Upper lobe of left lung (tissue), 6 donors: ENCODE measurements around the gene MAGI2. TPM values are rescaled to one million over a fixed set of nuclear protein-coding genes. Genes with fewer than 3 reads are reported as not detected.
A peak's percentile ranks its signal among the peaks of the same experiment; 100 is the strongest.
"Not testable (repeated sequence)": the region's sequence is repeated elsewhere in the genome, so short reads cannot be mapped to it uniquely, and the experiment has no call there.

Experiments used
- ATAC-seq, 2 donors: fragments of 200-7000 bp; cut with Tn5 transposase; one replicate each; pipeline ENCODE4 v1.9.1; 2022; ENCODE audit warnings: mild to moderate bottlenecking in 2 of 2, moderate library complexity in 2 of 2; ENCODE audit not compliant: low FRiP score in 2 of 2
- DNase-seq, 2 donors: peaks; one replicate each; pipeline ENCODE4 v3.0.0-alpha.2; 2019 to 2020
- H3K27ac ChIP-seq, 4 donors: fragments of 200-600 bp; sonication (generic); one replicate each; pipeline ENCODE4 v1.5.1; 2016 to 2019
- H3K27me3 ChIP-seq, 4 donors: fragments of 200-600 bp; sonication (generic); one replicate each; pipeline ENCODE4 v1.5.1; 2017 to 2019
- H3K36me3 ChIP-seq, 4 donors: fragments of 200-600 bp; sonication (generic); one replicate each; pipeline ENCODE4 v1.5.1; 2016 to 2019
- H3K4me1 ChIP-seq, 4 donors: fragments of 200-600 bp; sonication (generic); one replicate each; pipeline ENCODE4 v1.5.1; 2018 to 2019
- H3K4me3 ChIP-seq, 4 donors: fragments of 200-600 bp; sonication (generic); one replicate each; pipeline ENCODE4 v1.5.1; 2017 to 2019; ENCODE audit warnings: mild to moderate bottlenecking in 2 of 4, moderate library complexity in 1 of 4
- H3K9me3 ChIP-seq, 4 donors: fragments of 200-600 bp; sonication (generic); one replicate each; pipeline ENCODE4 v1.5.1; 2018 to 2019
- EP300 ChIP-seq, 4 donors: sonication (generic); formaldehyde crosslinking; IDR thresholded peaks; one replicate each; pipeline ENCODE4 v1.5.1; 2017; ENCODE audit warnings: antibody characterized with exemption in 4 of 4, control low read depth in 2 of 4
- POLR2A ChIP-seq, 4 donors: fragments of 450-650 bp; IDR thresholded peaks; one replicate each; pipeline ENCODE4 v1.5.1; 2016 to 2017; ENCODE audit warnings: antibody characterized with exemption in 4 of 4, mild to moderate bottlenecking in 2 of 4
- POLR2AphosphoS5 ChIP-seq, 2 donors: sonication (generic); formaldehyde crosslinking; IDR thresholded peaks; one replicate each; pipeline ENCODE4 v1.5.1; 2017; ENCODE audit warnings: antibody characterized with exemption in 2 of 2
- WGBS, 2 donors: methylation state at CpG; one replicate each; pipeline ENCODE4 v1.1.5; 2017 to 2018; 5-methylcytosine and 5-hydroxymethylcytosine counted together
- total RNA-seq, 6 donors: library from RNA; depleted of rRNA in 4 of 6; stranded (reverse); fragments of >200 nt in 4 of 6; gene quantifications; one replicate each; pipeline versions ENCODE4 v1.1.0 to v1.2.1, GENCODE V29; 2016 to 2021
- TF ChIP-seq, protein P1 (sequence below), 6 experiments: fragments of 450-650 bp in 4 of 6; fragments of 200-600 bp in 2 of 6; sonication (generic) in 2 of 6; IDR thresholded peaks; one replicate each; pipeline ENCODE4 v1.5.1; 2016 to 2019; ENCODE audit warnings: antibody characterized with exemption in 6 of 6
- donor health status: DM: no; HTN: no; CAD: no; lungs with moderate emphysema.
- donor health status: DM: no; HTN: yes; CAD: no; lungs with severe emphysema.

Gene MAGI2
- total RNA-seq, 6 donors from 2014 or later, result 7.9 to 84.9 (median 11.8) TPM

DNA sequence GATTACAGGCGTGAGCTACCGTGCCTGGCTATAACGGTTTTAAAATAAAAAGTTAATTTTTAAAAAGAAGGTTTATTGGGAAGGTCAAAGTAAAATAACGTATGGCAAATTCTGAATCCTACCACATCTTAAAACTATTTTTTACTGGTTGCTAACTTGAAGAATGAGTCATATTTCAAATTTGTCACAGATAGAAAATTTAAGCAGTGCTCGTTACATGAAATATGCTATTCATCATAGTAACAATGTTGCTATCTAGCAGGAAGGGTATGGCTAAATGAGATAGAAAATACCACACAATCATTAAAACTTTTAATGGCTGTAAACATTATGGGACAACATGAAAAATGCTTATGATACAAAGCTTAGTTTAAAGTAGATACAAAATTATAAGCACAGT lies 1154.4 kb downstream of the MAGI2 start:
- 89 to 93% methylated on average over 5 of the region's 5 CpGs for WGBS, 2 donors
- Histone ChIP-seq H3K9me3 (no peaks in the 10 kb centered on the region), H3K27me3 (no peaks in the 10 kb centered on the region), H3K27ac (no peak overlapping the region), H3K4me3 (no peak overlapping the region), H3K36me3 (no peaks in the 10 kb centered on the region), H3K4me1 (no peaks in the 10 kb centered on the region)
- DNase-seq, result no peak
- no peak for TF ChIP-seq POLR2AphosphoS5 (IDR thresholded peaks at IDR 0.05)
- TF ChIP-seq, protein P1, sequence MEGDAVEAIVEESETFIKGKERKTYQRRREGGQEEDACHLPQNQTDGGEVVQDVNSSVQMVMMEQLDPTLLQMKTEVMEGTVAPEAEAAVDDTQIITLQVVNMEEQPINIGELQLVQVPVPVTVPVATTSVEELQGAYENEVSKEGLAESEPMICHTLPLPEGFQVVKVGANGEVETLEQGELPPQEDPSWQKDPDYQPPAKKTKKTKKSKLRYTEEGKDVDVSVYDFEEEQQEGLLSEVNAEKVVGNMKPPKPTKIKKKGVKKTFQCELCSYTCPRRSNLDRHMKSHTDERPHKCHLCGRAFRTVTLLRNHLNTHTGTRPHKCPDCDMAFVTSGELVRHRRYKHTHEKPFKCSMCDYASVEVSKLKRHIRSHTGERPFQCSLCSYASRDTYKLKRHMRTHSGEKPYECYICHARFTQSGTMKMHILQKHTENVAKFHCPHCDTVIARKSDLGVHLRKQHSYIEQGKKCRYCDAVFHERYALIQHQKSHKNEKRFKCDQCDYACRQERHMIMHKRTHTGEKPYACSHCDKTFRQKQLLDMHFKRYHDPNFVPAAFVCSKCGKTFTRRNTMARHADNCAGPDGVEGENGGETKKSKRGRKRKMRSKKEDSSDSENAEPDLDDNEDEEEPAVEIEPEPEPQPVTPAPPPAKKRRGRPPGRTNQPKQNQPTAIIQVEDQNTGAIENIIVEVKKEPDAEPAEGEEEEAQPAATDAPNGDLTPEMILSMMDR (IDR thresholded peaks at IDR 0.05), result no peak
- no peak for TF ChIP-seq POLR2A (IDR thresholded peaks at IDR 0.05)
- no peak for TF ChIP-seq EP300 (IDR thresholded peaks at IDR 0.05)
- no peak for ATAC-seq

DNA sequence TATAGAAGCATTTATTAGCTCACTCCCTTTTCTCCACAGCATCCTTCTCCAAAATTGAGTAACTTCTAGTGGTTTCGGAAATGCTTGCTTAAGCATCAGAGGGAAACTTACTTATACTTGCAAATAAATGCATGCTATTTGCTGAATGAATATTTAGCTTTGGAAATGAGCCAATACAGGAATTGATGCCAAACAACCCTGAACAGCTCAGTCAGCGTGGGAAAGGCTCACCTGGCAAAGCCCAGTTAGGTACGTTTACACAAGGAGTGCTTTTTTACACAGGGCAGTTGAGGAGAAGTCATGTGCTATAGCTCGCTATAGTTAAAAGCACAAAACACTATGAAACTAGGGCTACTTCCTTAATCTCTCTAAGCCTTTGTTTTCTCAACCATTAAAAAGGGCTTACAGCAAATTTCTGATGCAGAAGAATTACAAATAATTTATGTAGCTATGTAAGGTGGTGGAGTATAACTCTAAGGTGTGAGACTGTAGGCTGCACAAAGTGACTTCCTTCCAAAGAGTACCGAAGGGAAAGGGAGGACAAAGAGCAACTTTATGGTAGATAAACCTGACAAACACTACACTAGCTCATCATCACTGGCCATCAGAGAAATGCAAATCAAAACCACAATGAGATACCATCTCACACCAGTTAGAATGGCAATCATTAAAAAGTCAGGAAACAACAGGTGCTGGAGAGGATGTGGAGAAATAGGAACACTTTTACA lies 1156.7 kb downstream of the MAGI2 start:
- Histone ChIP-seq H3K4me3 (no peak overlapping the region), H3K27ac (no peak overlapping the region), H3K27me3 (no peaks in the 10 kb centered on the region), H3K9me3 (no peaks in the 10 kb centered on the region), H3K36me3 (no peaks in the 10 kb centered on the region), H3K4me1 (no peaks in the 10 kb centered on the region)
- DNase-seq (peak in 1 of 2 donors; percentile 24), ATAC-seq (peak in 1 of 2 donors; percentile 40)
- TF ChIP-seq POLR2AphosphoS5 (IDR thresholded peaks at IDR 0.05), result no peak
- TF ChIP-seq POLR2A (IDR thresholded peaks at IDR 0.05), result no peak
- TF ChIP-seq, protein P1 (IDR thresholded peaks at IDR 0.05), result no peak
- no peak for TF ChIP-seq EP300 (IDR thresholded peaks at IDR 0.05)
- 58 to 80% methylated on average over 5 of the region's 5 CpGs for WGBS, 2 donors

DNA sequence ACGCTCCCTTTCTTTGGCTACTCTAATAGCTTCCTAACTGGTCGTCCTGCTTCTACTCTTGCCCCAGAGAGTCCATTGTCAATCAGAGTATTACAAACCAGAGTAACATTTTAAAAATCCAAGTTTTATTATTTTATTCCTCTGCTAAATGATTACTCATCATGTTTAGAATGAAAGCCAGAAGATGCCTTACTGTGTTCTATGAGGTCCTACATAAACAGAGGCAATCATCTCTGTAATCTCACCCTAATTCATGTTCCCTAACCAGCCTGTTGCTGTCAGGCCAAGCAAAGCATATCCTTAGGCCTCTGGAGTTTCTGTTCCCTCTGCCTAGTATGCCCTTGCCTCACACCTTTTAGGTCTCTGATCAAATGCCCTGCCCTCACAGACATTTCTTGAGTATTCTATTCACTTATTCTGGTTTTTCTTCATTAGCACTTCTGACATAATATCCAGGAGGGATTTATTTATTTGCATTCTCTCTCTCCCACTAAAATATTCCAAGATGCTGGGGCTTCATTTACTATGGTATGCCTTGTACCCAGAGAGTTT lies 1157.3 kb downstream of the MAGI2 start:
- H3K27me3 ChIP-seq, result no peaks in the 10 kb centered on the region
- H3K27ac ChIP-seq, result no peak overlapping the region
- no peak overlapping the region for H3K4me3 ChIP-seq
- DNase-seq (no peak), ATAC-seq (no peak)
- no peaks in the 10 kb centered on the region for H3K9me3 ChIP-seq
- no peaks in the 10 kb centered on the region for H3K36me3 ChIP-seq
- TF ChIP-seq, protein P1 (IDR thresholded peaks at IDR 0.05), result no peak
- TF ChIP-seq POLR2A (IDR thresholded peaks at IDR 0.05) (no peak), EP300 (IDR thresholded peaks at IDR 0.05) (no peak), POLR2AphosphoS5 (IDR thresholded peaks at IDR 0.05) (no peak)
- H3K4me1 ChIP-seq, result no peaks in the 10 kb centered on the region
- 92 to 95% methylated on average over 2 of the region's 2 CpGs for WGBS, 2 donors

DNA sequence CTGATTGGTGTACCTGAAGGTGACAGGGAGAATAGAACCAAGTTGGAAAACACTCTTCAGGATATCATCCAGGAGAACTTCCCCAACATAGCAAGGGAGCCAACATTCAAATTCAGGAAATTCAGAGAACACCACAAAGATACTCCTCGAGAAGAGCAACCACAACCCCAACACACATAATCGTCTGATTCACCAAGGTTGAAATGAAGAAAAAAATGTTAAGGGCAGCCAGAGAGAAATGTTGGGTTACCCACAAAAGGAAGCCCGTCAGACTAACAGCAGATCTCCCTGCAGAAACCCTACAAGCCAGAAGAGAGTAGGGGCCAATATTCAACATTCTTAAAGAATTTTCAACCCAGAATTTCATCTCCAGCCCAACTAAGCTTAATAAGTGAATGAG lies 1164.0 kb downstream of the MAGI2 start:
- not testable (repeated sequence) for H3K27me3 ChIP-seq, ATAC-seq, H3K4me3 ChIP-seq, H3K9me3 ChIP-seq, H3K27ac ChIP-seq, DNase-seq, H3K36me3 ChIP-seq, H3K4me1 ChIP-seq
- WGBS, 2 donors, result 75 to 90% methylated on average over 3 of the region's 3 CpGs

DNA sequence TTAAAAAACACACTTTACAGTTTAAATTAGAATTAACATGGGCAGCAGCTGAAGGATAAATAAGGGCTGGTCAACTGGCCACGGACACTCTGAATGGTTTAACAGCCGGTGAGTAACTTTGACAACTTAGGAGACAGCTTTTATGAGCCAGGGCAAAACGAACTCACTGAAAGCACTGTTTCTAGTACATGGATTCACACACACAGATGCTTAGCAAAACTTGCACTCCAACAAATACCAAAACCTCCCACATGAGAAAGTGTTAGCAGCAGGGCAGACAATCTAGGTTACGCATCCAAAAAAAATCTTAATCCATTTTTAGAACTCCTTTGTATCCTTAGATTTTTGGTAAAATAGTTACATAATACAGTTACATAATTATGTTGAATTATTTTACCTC lies 1168.5 kb downstream of the MAGI2 start:
- no peak for ATAC-seq
- no peak overlapping the region for H3K4me3 ChIP-seq
- H3K27ac ChIP-seq, result no peak overlapping the region
- 51 to 55% methylated on average over 4 of the region's 4 CpGs for WGBS, 2 donors
- H3K4me1 ChIP-seq, result no peaks in the 10 kb centered on the region
- H3K27me3 ChIP-seq, result no peaks in the 10 kb centered on the region
- DNase-seq, result no peak
- H3K9me3 ChIP-seq, result no peaks in the 10 kb centered on the region
- H3K36me3 ChIP-seq, result no peaks in the 10 kb centered on the region
- TF ChIP-seq POLR2A (IDR thresholded peaks at IDR 0.05) (no peak), EP300 (IDR thresholded peaks at IDR 0.05) (no peak), POLR2AphosphoS5 (IDR thresholded peaks at IDR 0.05) (no peak)
- TF ChIP-seq, protein P1 (IDR thresholded peaks at IDR 0.05), result no peak
